Pulmonary artery endothelial cell (primary cell): ENCODE measurements around the gene JAZF1. TPM values are rescaled to one million over a fixed set of nuclear protein-coding genes. Genes with fewer than 3 reads are reported as not detected.

Experiments used
- DNase-seq: peaks from one replicate; pipeline ENCODE4 v3.0.0-alpha.2; 2011; ENCODE audit warnings: low read depth, low spot score
- total RNA-seq: library from RNA; depleted of rRNA; stranded (reverse); fragments of >200 nt; gene quantifications from 2 replicates; pipeline ENCODE4 v1.2.3, GENCODE V29; 2014

Gene JAZF1
- total RNA-seq, 1 donor from 2014 or later, result 5.5 TPM

DNA sequence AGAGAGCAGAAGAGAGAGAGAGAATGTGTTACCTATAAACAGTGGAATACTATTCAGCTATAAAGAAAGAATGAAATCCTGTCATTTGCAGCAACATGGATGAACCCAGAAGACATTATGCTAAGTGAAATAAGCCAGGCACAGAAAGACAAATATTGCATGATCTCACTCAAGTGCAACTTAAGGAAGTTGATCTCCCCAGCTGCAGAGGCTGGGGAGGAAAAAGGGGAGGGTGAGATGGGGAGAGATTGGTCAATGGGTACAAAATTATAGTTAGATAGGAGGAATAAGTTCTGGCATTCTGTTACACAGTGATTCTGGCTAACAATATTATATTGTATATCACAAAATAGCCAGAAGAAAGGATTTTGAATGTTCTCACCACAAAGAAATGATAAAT lies 11.2 kb upstream of the JAZF1 start:
- no peak for DNase-seq

DNA sequence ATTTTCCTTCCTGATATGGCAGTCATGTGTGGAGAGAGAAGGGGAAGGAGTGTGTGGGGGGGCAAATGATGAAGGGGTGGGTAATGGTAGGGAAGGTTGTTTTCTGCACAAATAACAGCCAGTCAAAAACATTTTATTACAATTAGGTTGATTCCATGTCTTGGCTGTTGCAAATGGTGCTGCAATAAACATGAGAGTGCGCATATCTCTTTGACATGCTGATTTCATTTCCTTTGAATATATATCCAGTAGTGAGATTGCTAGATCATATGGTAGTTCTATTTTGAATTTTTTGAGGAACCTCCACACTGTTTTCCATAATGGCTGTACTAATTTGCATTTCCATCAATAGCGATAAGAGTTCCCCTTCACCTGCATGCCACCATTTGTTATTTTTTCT lies 10.6 kb upstream of the JAZF1 start:
- DNase-seq, result no peak

DNA sequence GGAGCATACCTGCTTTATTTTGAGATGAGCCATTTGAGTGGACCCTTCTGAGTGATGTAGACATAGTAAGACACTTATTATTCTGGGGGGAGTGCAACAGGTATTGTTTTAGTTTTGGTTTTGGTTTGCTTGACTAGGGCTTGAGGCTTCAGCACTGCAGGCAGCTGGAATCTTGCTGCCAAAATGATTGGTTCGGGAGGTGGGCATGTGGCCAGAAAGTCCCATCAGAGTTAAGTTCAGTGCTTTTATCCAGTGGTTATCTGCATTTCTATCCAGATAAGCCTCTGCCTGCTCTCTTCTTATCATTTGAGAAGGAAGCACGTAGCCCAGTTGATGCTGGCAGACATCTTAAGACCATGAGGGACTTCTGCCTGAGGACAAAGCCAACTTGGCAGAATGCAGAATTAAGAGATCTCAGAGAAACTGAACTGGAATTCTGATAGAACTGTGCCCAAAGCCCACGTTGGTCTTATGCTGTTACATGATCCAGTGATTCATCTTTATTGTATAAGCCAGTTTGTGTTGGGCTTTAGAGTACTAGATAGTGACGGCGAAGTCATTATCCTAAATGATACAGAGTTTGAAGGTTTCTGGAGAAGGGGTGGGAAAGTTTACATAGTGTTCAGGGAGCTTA lies 9.6 kb upstream of the JAZF1 start:
- DNase-seq, result no peak

DNA sequence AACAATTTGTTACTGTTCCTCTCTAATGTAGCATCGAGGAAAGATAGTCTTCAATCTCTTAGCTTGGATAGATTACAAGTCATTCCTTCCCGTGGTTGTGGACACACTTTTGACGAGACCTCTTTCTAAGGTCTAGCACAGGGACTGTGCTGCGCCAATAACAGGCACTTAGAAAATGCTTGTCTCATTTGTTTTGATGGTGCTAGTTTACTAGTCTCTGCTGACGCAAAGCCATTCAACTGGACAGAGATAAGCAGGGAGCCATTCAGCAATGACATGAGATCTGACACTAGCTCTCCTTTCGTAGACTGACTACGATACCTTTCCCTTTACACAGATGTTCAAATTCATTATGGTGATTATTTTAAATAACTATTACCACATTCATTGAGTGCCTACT lies 6.4 kb upstream of the JAZF1 start:
- no peak for DNase-seq

DNA sequence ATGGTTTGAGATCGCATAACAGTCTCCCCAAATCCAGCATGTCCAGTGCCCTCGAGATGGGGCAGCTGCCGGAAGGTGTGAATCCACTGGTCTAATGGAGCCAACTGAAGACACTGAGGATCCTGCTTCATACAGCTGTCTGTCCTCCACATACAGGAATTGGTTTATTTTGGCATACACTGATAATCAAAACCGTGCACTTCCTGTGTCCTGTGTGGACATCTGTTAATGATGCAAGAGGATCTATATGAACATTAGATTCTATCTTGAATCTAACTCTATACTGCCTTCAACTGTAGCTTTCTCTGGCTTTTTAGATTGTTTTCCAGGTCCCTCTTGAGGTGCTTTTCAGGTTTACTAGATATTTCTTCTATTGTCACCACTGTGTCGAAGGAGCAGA lies 3.0 kb upstream of the JAZF1 start:
- no peak for DNase-seq

DNA sequence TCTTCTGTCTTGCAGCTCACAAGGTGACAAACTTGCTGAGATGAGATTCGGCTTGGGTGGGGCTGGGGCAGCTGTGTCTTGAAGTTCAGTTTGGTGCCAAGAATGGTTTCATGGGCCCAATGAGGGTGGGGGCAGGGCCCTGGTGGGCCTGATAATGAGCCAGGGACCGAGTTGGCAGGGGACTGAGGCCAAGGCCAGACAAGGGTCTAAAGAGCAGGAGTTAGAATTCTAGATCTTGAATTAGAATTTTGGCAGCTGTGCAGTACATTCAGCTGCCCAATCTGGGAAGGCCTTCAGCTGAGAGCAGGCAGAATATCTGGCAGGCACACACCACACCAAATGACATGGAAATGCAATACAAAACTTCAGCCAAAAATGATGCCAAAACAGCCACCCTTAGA lies 1.5 kb upstream of the JAZF1 start:
- DNase-seq, result no peak

DNA sequence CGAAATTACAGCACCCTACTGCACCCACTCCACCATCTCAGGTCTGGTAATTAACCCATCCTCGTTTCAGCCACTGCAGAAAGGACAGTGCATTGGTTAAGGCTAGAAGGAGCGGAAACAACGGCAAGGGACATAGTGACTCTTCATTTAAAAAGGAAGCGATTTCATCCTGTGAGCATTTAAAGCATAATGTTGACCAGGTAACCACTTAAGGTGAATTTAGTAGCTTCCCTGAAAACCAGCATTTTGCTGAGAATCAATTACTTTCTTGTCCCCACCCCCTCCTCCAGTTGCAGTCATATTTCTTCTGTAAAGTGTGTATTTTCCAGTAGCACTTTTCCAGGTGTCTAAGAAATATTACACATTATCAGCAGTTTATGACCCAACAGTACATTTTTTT lies 821 bp upstream of the JAZF1 start:
- DNase-seq, result no peak

DNA sequence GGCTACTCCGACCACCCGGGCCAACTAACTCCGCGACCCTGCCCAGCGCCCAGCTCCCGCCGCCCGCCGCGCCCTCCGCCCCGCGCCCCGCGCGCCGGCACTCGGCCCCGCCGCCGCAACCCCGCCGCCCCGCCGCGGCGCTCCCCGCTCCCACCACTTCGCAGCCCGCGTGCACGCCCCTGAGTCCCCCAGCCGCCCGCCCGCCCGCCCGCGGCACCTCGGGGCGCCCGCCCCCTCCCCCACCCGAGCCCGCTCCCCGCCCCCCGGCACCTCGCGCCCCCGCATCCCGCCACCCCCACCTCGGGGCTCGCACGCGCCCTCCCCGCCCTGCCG lies 598 bp downstream of the JAZF1 start:
- DNase-seq, result no peak

DNA sequence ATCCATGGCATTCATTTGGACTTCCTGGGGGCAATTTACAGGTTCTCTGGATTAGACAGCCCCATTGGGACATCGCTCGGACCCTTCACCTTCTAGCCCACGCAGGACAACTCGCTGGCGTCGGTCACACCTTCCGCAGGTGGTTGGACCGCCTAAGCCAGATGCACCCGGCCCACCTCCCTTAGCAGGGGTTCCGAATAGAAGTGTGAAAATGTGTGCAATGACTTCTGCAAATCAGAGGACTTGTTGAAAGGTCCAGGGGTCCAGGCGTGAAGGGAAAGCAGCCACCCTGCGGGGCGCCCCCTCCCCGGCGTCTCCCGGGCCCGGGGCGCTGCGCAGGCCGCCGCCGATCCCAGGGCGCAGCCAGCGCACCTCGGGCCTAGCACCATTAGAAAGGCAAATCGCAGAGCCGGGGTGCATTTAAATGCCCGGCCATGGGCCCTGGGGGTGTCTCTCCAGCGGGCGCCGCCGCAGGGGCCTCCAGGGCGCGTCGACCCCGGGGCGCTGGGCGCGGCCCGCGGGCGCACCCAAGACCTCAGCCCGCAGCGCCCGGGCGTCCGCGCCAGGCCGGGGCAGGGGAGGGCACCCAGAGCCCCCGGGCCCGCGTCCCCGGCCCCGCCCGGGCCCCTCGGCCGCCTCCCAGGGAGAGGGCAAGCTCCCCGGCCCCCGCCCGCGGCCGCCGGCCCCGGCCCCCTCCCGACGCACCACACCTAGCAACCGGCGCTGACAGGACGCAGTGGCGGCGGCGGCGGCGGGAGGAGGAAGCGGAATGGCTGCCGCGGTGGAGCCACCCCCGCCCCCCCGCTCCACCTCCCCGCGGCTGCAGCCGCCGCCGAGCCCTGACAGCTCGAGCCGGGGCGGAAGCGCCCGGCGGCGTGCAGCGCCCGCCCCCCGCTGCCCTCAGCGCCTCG lies 1.2 kb downstream of the JAZF1 start:
- no peak for DNase-seq

DNA sequence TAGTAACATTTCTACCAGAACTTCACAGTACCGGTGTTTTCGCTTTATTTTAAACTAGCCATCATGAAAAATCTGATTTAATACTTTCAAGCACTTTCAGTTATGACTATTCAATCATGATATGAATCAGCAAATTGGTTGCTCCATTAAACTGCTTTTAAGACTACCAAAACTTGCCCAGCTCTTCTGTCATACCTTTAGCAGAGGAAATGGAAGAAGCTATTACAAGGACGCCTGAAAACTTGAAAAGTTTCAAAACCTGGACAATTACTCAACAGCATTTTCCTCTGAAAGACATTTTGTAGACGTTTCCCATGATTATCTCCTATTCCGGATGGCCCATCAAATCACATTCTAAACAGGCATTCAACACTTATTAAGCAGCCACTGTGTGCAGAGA lies 2.0 kb downstream of the JAZF1 start:
- no peak for DNase-seq

DNA sequence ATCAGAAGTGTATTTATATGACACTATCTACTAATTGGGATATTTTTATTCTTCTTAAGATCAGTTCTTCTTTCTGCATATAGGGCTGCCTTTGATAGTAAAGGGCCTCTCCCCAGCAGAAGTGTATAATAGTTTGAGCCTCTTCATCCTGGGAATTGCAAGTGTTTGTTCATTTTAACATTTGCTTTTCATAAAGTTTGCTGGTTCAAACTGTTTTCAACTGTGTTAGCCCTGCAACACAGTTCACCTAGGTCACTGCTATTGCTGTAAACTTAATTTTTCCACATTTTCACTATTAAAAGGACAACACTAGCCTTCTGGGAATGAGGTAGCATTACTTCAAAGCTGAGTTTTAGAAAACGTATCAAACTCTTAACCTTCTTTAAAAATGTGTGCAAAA lies 2.8 kb downstream of the JAZF1 start:
- DNase-seq, result no peak

DNA sequence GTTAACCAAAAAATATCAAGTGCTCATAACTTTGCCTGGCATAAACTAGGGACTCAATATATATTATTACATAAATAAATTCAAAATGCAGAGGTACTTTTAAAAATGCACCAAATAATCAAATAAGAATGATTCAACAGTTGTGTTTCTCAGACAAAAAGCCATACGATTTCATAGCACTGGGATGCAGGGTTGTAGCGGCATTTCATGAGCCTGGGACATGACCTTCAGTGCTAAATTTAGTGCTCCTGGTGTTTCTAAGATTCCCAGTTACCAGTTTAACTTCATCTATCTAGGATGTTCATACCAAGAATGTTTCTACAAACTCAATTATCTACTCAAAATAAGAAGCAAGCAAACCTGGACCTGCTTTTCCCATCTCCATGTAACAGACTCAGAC lies 4.0 kb downstream of the JAZF1 start:
- DNase-seq, result no peak

DNA sequence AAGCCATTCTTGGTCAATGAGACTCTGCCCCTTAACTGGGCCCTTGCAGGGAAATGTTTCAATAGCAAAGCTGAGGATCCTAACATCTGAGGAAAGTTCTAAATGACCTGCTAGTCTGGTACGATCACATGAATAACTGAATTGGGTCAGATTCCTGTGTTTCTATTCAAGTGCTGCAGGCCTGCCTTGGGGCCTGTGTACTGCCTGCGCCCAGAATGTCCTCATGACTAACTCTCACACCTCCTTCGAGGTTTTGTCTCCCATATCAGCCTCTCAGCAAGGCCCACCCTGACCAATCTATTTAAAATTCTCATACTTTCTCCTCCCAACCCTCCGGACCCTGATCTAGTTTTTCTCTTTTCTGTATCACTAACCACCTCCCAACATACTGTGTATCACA lies 4.4 kb downstream of the JAZF1 start:
- no peak for DNase-seq

DNA sequence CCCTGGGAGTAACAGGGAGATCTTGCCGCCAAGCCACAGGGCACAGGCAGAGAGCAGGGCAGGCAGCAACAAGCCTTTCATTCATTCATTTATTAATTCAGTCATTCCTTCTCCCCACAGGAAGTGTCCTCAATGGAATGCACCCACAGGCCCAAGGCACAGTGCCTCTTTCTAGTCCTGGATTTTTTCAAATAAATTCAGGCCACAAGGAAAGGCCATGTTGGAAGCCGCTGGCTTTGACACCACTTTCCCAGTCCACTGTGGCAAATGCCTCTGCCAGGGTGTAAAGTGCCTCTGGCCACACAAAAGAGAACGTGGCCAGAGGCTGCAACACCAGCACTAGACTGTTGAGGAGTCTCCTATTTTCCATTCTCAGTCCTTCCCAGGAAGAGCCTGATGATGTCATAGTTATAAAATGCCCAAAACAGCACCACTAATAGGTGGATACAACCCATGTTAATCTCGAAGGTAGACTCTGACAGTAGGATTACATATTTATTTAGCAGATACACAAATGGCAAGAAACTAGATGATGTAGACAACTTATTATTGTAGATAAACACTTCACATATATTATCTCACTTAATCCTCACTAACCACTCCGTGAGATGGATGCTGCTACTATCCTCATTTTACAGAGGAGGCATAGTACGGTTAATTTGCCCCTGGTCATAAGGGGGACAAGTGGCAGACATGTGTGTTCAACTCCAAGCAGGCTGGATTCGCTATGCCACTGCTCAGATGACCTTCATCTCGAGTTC lies 5.5 kb downstream of the JAZF1 start:
- no peak for DNase-seq

DNA sequence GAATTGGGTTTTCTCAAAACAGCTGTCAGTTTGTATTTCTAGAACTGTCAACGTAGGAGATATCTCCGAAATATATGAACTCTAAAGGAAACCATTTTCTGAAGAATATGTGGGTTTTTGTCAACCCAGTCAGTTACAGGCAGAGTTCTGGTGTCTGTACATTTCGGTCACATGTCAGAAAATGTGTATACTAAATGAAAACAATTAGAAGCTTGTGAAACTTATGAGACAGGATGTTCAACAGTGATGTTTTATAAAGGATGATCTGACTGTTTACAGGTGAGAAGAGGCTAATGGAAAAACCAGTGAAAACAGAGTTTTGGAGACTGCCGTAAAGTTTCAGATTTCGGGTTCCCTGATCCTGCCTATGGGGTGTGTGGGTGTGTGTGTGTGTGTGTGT lies 6.2 kb downstream of the JAZF1 start:
- DNase-seq, result no peak

DNA sequence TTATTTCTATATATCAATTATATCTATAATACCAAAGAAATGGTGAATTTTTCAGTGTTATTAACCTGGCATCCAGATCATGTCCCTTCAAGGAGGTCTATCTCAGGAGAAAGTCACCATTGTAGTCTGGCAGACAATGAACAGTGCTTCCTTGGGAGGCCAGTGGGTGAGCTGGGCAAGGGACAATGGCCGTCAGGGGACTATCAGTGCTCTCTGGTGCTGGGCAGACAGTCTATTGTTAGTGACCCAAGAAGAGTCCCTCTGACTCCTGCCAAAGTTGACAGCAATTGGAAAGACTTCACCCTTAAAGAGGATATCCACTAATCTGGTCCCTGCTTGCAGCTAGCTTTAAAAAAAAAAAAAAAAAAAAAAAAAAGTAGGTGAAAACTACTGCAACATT lies 7.1 kb downstream of the JAZF1 start:
- no peak for DNase-seq

DNA sequence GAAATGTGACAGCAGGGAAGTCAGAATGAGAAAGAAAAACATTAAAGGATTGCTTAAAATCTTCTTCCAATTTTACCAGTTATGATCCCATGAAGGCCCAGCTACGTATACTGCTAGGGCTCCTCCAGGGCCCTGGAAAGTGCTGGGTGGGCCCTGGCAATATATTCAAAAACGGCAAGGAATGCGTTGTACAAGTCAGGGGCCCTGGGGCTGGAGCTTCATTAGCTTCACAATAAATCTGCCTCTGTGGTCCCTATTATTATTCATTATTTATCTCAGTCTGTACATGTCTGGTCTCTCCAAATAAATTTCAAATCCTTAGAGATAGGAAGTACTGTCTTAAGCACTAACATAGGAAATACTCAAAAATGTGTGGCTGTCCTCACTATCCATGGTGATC lies 7.6 kb downstream of the JAZF1 start:
- DNase-seq, result no peak

DNA sequence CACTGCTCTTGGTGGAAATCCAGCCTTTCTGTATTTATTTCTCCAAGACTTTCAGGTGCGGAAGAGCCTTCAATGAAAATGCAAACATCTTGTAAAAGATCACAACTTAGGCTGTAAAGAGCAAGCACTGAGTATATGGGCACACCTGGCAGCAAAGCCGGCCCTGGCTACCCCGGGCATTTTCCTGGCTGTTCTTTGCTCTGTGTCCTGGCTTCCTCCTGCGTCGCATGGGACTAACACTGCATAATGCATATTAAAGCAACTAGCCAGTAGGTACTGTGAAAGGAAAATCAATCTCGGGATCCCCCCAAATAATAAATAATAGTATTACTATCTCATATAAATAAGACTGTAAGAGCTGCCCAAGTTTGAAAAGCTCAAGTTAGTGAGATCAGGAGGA lies 9.9 kb downstream of the JAZF1 start:
- no peak for DNase-seq

DNA sequence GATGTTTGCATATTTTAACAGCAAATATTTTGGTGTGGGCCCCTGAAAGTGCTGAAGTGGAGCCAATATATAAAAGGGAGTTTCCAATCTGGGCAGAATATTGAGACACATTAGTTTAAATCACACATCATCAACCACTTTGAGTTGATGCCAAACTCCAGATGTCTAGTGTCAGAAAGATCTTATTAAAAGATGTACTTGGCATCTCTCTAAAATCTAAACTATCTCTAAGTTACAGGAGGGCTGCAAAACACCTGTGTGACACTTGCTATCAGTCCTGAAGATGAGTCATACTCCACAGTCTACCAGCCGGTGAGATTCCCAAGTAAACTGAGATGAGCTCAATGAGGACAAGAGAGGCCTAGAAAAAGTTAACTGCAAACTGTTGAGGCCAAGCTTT lies 11.4 kb downstream of the JAZF1 start:
- no peak for DNase-seq

DNA sequence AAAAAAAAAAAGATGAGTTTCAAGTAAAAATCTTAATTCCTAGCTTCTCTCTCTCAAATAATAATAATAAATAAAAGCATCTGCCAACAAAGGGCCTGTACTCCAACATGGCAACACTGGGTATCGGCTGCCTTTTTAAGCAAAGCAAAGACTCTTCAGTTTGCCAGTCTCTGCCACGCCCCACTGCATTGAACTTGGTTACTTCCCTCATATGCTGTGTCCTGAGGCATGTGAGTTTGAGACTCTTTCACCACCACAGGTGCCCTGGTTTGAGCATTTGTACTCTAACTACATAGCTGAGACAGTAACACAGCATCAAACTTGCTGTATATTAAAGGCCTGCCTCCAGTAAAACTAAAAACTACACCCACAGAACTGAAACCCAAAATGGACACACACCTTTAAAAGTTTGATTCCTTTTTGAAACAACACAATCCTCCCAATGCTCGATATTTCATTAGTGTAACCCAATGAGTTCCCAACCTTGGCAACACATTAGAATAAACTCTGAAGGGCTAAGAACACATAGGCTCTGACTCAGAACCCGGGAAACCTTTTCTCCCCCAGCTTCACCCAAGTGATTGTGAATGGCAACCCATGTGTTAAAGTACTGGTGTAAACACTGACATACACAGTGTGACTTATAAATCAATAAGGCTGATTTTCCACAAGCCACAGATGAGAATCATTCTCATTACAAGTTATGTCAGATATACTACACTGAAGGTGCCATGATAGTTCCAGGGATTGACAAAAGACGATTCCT lies 12.0 kb downstream of the JAZF1 start:
- DNase-seq, result no peak

DNA sequence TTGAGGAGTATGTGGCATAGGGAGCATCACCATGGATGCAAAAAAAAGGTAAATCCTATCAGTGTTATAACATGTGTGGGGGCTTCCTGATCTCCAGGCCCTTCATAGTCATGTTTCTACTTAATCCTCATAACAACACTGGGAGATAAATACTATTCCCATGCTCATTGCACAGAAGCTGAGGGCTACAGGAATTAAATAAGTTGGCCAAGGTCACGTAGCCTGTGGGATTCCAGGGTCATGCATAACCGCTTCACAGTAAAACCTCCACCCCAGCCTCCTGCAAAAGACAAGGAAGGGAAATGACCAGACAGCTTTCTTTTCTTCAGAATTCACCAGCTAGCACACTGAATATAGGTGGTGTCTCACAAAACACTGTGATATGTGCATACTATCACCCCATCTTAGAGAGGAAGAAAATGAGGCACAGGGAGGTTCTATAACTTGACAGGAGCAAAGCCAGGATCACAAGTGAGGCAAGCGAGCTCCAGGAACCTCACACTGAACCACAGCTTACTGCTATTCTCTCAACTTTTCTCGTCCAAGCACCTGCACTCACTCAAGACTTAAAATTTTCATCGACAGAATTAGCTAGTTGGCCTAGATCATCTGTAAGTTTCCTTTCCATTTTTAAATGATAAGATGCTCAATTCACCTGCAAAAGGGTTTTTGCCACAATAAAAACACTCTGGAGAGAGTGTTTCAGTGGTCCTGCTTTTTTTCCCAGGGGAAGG lies 13.4 kb downstream of the JAZF1 start:
- no peak for DNase-seq
